ENCODE results near the gene IL17RD. TPM values are rescaled to one million over a fixed set of nuclear protein-coding genes. Genes with fewer than 3 reads are reported as not detected.

The IL17RD gene
- total and polyA plus RNA-seq, 2 experiments from 2014 or later: 10.7 to 104 TPM

DNA sequence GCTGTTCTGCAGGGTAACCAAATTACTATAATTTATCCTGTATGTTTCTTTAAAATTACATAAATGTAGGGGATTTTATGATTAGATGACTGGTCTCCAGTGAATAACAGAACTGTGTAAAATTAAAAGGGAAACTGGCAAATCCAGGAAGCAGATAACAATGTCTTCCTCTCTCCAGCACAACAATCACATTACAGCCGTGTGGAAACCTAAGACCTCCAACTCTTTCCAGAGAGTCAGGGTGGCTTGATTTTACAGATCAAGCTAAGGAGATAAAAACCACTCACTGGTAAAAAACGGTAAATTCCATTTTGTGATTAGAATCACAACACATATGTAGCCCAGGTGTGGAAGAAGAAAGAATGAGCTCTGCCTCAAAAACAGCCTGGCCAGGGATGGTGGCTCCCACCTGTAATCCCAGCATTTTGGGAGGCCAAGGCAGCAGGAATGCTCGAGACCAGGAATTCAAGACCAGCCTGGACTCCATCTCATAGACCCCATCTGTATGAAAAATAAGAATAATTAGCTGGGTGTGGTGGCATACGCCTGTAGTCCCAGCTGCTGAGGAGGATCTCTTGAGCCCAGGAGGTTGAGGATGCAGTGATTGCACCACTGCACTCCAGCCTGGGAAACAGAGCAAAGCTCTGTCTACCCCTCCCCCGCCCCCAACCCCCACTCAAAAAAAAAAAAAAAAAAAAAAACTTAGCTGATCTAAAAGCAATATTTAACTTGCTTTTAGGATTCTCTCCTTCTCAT lies 29.0 kb downstream of the IL17RD start (continued):
- TF ChIP-seq REST (IDR thresholded peaks at IDR 0.05; ENCODE audit: unreplicated experiment): no peak
- TF ChIP-seq, protein P1, sequence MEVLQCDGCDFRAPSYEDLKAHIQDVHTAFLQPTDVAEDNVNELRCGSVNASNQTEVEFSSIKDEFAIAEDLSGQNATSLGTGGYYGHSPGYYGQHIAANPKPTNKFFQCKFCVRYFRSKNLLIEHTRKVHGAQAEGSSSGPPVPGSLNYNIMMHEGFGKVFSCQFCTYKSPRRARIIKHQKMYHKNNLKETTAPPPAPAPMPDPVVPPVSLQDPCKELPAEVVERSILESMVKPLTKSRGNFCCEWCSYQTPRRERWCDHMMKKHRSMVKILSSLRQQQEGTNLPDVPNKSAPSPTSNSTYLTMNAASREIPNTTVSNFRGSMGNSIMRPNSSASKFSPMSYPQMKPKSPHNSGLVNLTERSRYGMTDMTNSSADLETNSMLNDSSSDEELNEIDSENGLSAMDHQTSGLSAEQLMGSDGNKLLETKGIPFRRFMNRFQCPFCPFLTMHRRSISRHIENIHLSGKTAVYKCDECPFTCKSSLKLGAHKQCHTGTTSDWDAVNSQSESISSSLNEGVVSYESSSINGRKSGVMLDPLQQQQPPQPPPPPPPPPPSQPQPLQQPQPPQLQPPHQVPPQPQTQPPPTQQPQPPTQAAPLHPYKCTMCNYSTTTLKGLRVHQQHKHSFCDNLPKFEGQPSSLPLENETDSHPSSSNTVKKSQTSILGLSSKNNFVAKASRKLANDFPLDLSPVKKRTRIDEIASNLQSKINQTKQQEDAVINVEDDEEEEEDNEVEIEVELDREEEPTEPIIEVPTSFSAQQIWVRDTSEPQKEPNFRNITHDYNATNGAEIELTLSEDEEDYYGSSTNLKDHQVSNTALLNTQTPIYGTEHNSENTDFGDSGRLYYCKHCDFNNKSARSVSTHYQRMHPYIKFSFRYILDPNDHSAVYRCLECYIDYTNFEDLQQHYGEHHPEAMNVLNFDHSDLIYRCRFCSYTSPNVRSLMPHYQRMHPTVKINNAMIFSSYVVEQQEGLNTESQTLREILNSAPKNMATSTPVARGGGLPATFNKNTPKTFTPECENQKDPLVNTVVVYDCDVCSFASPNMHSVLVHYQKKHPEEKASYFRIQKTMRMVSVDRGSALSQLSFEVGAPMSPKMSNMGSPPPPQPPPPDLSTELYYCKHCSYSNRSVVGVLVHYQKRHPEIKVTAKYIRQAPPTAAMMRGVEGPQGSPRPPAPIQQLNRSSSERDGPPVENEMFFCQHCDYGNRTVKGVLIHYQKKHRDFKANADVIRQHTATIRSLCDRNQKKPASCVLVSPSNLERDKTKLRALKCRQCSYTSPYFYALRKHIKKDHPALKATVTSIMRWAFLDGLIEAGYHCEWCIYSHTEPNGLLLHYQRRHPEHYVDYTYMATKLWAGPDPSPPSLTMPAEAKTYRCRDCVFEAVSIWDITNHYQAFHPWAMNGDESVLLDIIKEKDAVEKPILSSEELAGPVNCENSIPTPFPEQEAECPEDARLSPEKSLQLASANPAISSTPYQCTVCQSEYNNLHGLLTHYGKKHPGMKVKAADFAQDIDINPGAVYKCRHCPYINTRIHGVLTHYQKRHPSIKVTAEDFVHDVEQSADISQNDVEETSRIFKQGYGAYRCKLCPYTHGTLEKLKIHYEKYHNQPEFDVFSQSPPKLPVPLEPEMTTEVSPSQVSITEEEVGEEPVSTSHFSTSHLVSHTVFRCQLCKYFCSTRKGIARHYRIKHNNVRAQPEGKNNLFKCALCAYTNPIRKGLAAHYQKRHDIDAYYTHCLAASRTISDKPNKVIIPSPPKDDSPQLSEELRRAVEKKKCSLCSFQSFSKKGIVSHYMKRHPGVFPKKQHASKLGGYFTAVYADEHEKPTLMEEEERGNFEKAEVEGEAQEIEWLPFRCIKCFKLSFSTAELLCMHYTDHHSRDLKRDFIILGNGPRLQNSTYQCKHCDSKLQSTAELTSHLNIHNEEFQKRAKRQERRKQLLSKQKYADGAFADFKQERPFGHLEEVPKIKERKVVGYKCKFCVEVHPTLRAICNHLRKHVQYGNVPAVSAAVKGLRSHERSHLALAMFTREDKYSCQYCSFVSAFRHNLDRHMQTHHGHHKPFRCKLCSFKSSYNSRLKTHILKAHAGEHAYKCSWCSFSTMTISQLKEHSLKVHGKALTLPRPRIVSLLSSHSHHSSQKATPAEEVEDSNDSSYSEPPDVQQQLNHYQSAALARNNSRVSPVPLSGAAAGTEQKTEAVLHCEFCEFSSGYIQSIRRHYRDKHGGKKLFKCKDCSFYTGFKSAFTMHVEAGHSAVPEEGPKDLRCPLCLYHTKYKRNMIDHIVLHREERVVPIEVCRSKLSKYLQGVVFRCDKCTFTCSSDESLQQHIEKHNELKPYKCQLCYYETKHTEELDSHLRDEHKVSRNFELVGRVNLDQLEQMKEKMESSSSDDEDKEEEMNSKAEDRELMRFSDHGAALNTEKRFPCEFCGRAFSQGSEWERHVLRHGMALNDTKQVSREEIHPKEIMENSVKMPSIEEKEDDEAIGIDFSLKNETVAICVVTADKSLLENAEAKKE (CRISPR knock-in tag; IDR thresholded peaks at IDR 0.05): no peak
- no peak for TF ChIP-seq POLR2AphosphoS5 (IDR thresholded peaks at IDR 0.05; ENCODE audit: low read depth)
- no peak for TF ChIP-seq ZNF331 (CRISPR knock-in tag; IDR thresholded peaks at IDR 0.05; ENCODE audit: low read depth)
